Chondrocyte (in vitro differentiated cells): ENCODE data around the gene SHCBP1L. TPM values are rescaled to one million over a fixed set of nuclear protein-coding genes. Genes with fewer than 3 reads are reported as not detected.

Experiments used
- DNase-seq: peaks from one replicate; pipeline ENCODE4 v3.0.0; 2021; ENCODE audit warnings: mixed read lengths, low spot score
- H3K27ac Mint-ChIP-seq: one replicate; pipeline ENCODE4 v1.8.0; 2021; ENCODE audit warnings: mild to moderate bottlenecking, moderate library complexity, mixed read lengths; ENCODE audit not compliant: unreplicated experiment
- H3K27me3 Mint-ChIP-seq: 2 replicates; pipeline ENCODE4 v1.8.0; 2021; ENCODE audit warnings: low read depth, mixed read lengths
- H3K36me3 Mint-ChIP-seq: 2 replicates; pipeline ENCODE4 v1.8.0; 2021; ENCODE audit warnings: low read depth, mixed read lengths
- H3K4me1 Mint-ChIP-seq: 2 replicates; pipeline ENCODE4 v1.8.0; 2021; ENCODE audit warnings: low read depth, mild to moderate bottlenecking, mixed read lengths
- H3K4me3 Mint-ChIP-seq: one replicate; pipeline ENCODE4 v1.8.0; 2021; ENCODE audit warnings: mild to moderate bottlenecking, moderate library complexity, mixed read lengths; ENCODE audit not compliant: unreplicated experiment
- H3K9me3 Mint-ChIP-seq: 2 replicates; pipeline ENCODE4 v1.8.0; 2021; ENCODE audit warnings: low read depth, mixed read lengths
- long read RNA-seq: library from polyadenylated mRNA; stranded (forward); transcript quantifications from one replicate; pipeline ENCODE4 v2.0.0, GENCODE V29; 2021
- total RNA-seq: library from RNA; stranded (reverse); gene quantifications from 3 replicates; pipeline ENCODE4 v1.2.1, GENCODE V29; 2021
- TF ChIP-seq, protein P1 (sequence below): fragments of 200-600 bp; sonication (generic); IDR thresholded peaks from 2 replicates; pipeline ENCODE4 v1.5.0; 2021; ENCODE audit warnings: antibody characterized with exemption, mild to moderate bottlenecking, moderate library complexity

SHCBP1L gene
- not detected in 3 replicates for total RNA-seq
- long read RNA-seq, result 0 reads

DNA sequence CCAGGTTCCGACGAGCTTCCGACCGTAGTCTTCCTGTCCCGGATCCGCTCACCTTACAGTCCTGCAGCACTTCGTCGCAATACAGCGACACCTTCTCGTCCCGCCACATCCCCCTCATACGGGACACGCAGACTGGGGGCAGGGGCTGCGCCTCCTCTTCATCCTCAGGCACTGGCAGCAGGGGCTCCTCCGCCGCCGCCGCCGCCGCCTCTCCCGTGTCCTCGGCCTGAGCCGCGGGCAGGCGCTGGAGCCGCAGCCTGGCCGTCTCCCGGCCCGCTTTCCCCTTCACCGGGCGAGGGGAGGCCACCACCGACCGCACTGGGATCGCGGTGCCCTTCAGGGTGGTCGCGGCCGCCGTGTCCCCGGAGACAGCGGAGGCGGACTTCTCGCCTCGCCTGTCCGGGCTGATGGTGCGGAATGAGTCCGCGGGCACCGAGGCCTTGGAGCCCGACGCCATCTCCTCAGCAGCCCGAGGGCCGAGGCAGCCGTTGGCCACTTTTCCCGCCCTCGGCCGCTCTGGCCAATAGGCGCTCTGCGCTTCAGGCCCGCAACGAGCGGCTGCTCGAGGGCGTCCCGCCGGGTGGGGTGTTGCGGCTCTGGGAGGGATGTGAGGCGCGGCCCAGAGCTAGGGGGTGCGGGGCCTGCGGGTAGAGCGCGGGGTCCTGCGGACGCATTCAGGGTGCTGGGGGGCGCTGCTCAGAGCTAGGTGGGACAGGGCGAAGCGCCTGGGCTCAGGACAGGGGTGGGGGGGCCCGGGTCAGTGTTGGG is at the start of gene SHCBP1L:
TSS of gene SHCBP1L (minus strand) at position 490 of the 768 bp plus-strand sequence. CDS start at position 457, 33 bp downstream.
- no peaks in the 10 kb centered on the region for H3K9me3 Mint-ChIP-seq
- H3K27ac Mint-ChIP-seq, result no peak within 1 kb of the TSS
- peaks cover 11% of the 10 kb centered on the region for H3K4me1 Mint-ChIP-seq
- no peak within 1 kb of the TSS for H3K4me3 Mint-ChIP-seq
- H3K27me3 Mint-ChIP-seq, result no peaks in the 10 kb centered on the region
- no peaks in the 10 kb centered on the region for H3K36me3 Mint-ChIP-seq
- TF ChIP-seq, protein P1, sequence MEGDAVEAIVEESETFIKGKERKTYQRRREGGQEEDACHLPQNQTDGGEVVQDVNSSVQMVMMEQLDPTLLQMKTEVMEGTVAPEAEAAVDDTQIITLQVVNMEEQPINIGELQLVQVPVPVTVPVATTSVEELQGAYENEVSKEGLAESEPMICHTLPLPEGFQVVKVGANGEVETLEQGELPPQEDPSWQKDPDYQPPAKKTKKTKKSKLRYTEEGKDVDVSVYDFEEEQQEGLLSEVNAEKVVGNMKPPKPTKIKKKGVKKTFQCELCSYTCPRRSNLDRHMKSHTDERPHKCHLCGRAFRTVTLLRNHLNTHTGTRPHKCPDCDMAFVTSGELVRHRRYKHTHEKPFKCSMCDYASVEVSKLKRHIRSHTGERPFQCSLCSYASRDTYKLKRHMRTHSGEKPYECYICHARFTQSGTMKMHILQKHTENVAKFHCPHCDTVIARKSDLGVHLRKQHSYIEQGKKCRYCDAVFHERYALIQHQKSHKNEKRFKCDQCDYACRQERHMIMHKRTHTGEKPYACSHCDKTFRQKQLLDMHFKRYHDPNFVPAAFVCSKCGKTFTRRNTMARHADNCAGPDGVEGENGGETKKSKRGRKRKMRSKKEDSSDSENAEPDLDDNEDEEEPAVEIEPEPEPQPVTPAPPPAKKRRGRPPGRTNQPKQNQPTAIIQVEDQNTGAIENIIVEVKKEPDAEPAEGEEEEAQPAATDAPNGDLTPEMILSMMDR, result no peak
- no peak for DNase-seq

DNA sequence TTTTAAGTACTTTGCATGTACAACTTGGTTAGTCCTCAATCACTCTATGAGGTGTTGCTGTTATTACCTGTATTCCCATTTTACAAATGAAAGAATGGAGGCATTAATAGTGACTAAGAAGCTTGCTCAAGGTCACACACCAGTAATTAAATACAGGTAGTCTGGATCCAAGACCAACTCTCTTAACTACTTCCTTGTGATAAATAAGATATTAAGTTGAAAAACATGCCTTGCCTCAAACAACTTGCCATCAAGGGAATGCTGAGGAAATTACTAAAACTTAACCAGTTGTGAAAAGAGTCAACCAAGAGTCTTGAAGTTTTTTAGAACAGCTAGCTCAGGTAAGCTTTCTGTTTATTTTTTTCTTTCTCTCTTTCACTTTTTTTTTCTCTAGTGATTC is 49.3 kb upstream of the SHCBP1L start:
- TF ChIP-seq, protein P1, result no peak
- no peaks in the 10 kb centered on the region for H3K27me3 Mint-ChIP-seq
- no peaks in the 10 kb centered on the region for H3K4me1 Mint-ChIP-seq
- H3K27ac Mint-ChIP-seq, result no peak overlapping the region
- no peaks in the 10 kb centered on the region for H3K9me3 Mint-ChIP-seq
- no peak overlapping the region for H3K4me3 Mint-ChIP-seq
- H3K36me3 Mint-ChIP-seq, result no peaks in the 10 kb centered on the region
- no peak for DNase-seq

DNA sequence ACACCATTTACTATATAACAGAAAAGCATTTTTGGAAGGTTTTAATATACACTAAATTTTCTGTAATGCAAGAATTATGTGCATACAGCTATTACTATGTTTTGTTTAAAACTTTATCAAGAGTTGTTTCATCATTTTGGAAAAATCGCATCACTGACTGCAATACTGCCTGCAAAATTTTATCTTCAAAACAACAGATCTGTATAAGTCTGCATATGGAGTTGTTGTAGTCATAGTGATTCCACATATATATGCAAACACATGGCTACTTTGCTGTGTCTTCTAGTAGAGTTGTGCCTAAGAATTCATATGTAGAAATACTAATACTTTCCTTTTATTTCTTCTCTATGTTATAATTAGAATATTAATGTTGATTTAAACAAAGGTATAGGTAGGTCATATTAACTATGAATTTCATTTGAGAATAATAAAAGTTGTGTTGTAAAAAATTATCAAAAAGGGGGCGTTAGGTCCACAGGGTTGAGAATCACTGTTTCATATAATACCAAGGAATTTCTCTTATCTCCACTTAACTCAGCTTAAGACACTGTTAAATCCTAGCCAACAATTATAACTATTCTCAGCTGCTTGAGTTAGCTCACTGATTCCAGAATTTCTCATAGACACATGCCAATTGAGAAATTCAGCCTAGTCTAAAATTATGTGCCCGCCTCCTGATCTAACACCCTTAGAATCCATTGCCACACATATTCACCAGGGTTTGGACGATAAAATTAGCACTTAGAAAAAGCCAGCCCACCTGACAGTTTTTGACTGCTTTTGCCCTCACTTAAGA is 47.4 kb upstream of the SHCBP1L start:
- H3K36me3 Mint-ChIP-seq, result no peaks in the 10 kb centered on the region
- TF ChIP-seq, protein P1, result no peak
- no peaks in the 10 kb centered on the region for H3K9me3 Mint-ChIP-seq
- H3K27me3 Mint-ChIP-seq, result no peaks in the 10 kb centered on the region
- no peak overlapping the region for H3K4me3 Mint-ChIP-seq
- H3K4me1 Mint-ChIP-seq, result no peaks in the 10 kb centered on the region
- no peak overlapping the region for H3K27ac Mint-ChIP-seq
- DNase-seq, result no peak

DNA sequence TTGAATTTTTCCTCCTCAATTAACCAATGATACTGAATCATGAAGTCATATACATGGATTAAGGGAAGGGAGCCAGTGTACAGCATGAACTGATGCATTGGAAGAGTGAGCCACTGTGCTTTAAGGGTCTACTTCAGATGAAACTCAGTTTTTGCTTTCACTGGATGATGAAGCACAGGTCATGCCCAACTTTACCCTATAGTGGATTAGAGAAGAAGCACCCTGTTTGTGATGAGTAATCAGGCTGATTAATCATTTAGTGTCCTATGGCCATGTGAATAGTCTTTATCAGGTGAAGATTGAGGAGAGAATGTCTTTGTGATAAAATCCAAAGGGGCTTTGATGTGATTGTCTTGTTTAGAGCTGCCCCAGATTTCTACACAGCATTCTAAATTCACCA is 45.5 kb upstream of the SHCBP1L start:
- H3K27ac Mint-ChIP-seq, result no peak overlapping the region
- H3K36me3 Mint-ChIP-seq, result no peaks in the 10 kb centered on the region
- no peaks in the 10 kb centered on the region for H3K27me3 Mint-ChIP-seq
- H3K9me3 Mint-ChIP-seq, result no peaks in the 10 kb centered on the region
- H3K4me3 Mint-ChIP-seq, result no peak overlapping the region
- H3K4me1 Mint-ChIP-seq, result no peaks in the 10 kb centered on the region
- DNase-seq, result no peak
- TF ChIP-seq, protein P1, result no peak

DNA sequence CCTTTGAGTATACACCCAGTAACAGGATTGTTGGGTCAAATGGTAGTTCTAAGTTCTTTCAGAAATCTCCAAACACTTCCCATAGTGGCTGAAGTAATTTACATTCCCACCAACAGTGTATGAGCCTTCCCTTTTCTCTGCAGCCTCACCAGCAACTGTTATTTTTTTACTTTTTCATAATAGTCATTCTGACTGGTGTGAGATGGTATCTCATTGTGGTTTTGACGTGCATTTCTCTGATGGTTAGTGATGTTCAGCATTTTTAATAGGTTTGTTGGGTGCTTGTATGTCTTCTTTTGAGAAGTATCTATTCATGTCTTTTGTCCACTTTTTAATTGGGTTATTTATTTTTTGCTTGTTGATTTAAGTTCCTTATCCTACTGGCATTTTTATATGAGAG is 43.9 kb upstream of the SHCBP1L start:
- Mint-ChIP-seq H3K9me3 (no peaks in the 10 kb centered on the region), H3K27ac (no peak overlapping the region), H3K36me3 (no peaks in the 10 kb centered on the region), H3K4me1 (no peaks in the 10 kb centered on the region), H3K27me3 (no peaks in the 10 kb centered on the region), H3K4me3 (no peak overlapping the region)
- TF ChIP-seq, protein P1, result no peak
- no peak for DNase-seq
